Urinary bladder (tissue), 4 donors: ENCODE results near the gene AP3S1. TPM values are rescaled to one million over a fixed set of nuclear protein-coding genes. Genes with fewer than 3 reads are reported as not detected.
"Not testable (repeated sequence)": the region's sequence is repeated elsewhere in the genome, so short reads cannot be mapped to it uniquely, and the experiment has no call there.

Source experiments
- DNase-seq: peaks from one replicate; pipeline ENCODE4 v3.0.0-alpha.2; 2015; ENCODE audit errors: extremely low spot score
- H3K27ac ChIP-seq: one replicate; pipeline ENCODE4 v1.5.1; 2013; ENCODE audit warnings: low read depth, mild to moderate bottlenecking, moderate library complexity
- H3K36me3 ChIP-seq: one replicate; pipeline ENCODE4 v1.6.1; 2013; ENCODE audit warnings: mild to moderate bottlenecking, moderate library complexity; ENCODE audit not compliant: insufficient read depth
- H3K4me1 ChIP-seq: one replicate; pipeline ENCODE4 v1.6.1; 2013; ENCODE audit warnings: mild to moderate bottlenecking, moderate library complexity; ENCODE audit not compliant: insufficient read depth
- H3K4me3 ChIP-seq: one replicate; pipeline ENCODE4 v1.5.1; 2013; ENCODE audit warnings: low read depth, low read length
- WGBS: extraction: QIAGEN DNeasy Blood & Tissue Kit; methylation state at CpG from one replicate; pipeline ENCODE4 v1.1.7; 2013; 5-methylcytosine and 5-hydroxymethylcytosine counted together
- polyA plus RNA-seq: library from polyadenylated mRNA; stranded (reverse); fragments of 200-250 nt; gene quantifications from one replicate; pipeline ENCODE4 v1.2.3, GENCODE V29; 2013
- total RNA-seq: library from RNA; depleted of rRNA; stranded (reverse); fragments of >200 nt; gene quantifications from one replicate; pipeline ENCODE4 v1.2.3, GENCODE V29; 2014
- donor health status: healthy with polysubstance abuse.
- donor health status: healthy.

The AP3S1 gene
- total and polyA plus RNA-seq, 2 donors = 78.6 to 159 TPM

DNA sequence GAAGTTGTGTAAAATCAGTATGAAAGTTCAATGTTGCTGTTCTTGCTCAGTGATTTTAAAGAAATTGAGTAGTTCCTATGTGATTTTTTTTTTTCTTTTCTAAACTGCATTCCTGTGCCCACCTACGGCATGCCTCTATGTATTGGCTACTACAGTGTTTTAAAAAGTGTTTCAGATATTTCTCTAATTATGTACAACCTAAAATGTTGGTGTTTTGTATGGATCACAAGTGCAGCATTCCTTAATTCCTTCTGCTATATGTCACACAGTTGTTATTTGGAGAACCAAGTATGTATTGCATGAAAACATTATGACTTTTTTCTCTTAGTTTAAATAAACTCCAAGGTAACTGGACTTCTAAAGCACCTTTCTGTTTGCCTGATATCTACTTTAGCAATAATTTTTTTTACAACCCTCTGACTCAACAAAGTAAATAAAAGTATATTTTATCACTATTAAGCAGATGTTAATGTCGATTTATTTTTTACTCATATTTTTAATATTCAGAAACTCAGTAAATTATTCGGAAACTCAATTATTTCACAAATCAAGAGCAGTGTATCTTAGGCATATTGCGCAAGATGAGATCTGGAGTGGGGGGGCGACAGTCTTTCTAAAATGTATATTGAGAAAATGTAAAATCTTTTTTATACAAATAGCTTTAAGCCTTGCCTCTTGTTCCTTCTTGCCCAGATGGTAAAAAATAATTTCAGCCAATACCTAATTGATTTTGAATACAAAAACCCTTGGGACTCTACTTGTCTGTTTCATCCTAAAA, 72.1 kb downstream of the AP3S1 start:
- DNase-seq, H3K27ac ChIP-seq, H3K36me3 ChIP-seq, H3K4me1 ChIP-seq, H3K4me3 ChIP-seq: not testable (repeated sequence)
- WGBS = 90% methylated on average over 5 of the region's 5 CpGs

DNA sequence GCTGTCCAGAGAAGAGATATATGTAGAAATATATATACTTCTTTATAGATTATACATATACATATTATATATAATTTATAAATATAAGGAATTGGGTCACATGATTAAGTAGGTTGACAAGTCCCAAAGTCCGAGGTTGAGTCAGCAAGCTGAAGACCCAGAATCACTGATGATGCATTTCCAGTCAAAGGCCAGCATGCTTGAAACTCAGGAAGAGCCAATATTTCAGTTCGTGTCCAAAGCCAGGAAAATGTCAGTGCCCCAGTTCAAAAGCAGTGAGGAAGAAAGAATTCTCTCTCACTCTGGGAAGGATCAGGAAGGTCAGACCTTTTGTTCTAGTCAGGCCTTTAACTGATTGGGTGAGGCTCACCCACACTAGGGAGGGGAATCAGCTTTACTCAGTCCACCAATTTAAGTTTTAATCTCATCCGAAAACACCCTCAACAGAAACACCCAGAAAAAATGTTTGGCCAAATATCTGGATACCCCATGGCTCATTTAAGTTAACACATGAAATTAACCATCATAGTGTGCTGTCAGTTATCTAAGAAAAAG, 78.5 kb downstream of the AP3S1 start:
- WGBS = 75% methylated on average over 3 of the region's 3 CpGs
- no peak overlapping the region for H3K4me3 ChIP-seq
- H3K4me1 ChIP-seq = no peaks in the 10 kb centered on the region
- H3K27ac ChIP-seq = no peak overlapping the region
- DNase-seq = no peak
- no peaks in the 10 kb centered on the region for H3K36me3 ChIP-seq

DNA sequence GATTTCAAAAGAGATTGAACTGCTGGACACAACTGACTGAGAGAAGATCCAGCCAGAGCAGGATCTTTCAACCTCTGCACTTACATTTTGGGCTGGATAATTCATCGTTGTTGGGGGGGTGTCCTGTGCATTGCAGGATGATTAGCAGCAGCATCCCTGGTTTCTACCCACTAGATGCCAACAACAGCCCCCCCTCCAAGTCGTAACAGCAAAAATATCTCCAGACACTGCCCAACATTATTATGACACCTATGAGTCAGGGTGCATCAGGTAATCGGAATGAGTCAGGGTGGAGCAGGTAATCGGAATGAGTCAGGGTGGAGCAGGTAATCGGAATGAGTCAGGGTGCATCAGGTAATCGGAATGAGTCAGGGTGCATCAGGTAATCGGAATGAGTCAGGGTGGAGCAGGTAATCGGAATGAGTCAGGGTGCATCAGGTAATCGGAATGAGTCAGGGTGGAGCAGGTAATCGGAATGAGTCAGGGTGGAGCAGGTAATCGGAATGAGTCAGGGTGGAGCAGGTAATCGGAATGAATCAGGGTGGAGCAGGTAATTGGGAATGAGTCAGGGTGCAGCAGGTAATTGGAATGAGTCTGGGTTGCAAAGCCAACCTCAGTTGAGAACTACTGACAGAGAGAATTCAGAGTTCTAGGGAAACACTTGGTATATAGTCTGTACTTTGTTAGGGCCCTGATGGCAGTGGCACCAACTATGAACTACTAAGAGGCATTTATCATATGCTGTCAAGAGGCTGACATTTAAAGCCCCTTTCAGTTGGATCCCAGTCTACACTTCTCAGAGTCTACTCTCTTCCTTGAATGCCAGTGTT, 87.1 kb downstream of the AP3S1 start:
- 96% methylated on average over 12 of the region's 12 CpGs for WGBS
- not testable (repeated sequence) for H3K36me3 ChIP-seq, H3K4me1 ChIP-seq, DNase-seq, H3K27ac ChIP-seq, H3K4me3 ChIP-seq

DNA sequence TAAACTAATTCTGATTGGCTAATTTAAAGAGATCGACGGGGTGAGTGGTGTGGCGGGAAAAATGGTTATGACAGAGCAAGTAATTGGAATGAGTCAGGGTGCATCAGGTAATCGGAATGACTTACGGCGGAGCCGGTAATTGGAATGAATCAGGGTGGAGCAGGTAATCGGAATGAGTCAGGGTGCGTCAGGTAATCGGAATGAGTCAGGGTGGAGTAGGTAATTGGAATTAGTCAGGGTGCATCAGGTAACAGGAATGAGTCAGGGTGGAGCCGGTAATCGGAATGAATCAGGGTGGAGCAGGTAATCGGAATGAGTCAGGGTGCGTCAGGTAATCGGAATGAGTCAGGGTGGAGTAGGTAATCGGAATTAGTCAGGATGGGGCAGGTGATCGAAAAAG, 88.4 kb downstream of the AP3S1 start:
- 91% methylated on average over 17 of the region's 17 CpGs for WGBS
- not testable (repeated sequence) for DNase-seq, H3K4me1 ChIP-seq, H3K4me3 ChIP-seq, H3K27ac ChIP-seq, H3K36me3 ChIP-seq

DNA sequence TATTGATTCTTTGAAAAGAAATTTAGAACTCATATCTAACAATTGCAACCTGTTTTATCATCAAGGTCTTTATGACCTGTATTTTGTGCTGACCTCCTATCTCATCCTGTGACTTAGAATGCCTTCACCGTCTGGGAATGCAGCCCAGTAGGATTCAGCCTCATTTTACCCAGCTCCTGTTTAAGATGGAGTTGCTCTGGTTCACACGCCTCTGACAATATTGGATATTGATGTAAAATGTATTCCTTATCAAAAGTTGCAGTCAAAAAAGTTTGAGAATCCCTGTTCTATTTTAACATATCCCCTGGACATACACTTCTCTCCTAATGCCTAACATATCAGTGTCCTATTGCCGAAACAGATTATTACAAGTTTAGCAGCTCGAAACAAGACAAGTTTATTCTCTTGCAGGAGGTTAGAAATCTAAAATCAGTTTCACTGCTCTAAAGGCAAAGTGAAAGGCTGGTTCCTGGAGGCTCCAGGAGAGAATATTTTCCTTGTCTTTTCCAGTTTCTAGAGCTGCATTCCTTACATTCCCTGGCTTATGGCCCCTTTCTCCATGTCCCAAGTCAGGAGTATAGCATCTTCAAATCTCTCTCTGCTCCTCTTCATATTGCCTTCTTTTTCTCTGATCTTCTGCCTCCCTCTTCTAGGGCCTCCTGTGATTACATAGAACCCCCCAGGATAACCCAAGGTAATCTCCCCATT, 89.0 kb downstream of the AP3S1 start:
- DNase-seq = no peak
- 96% methylated on average over 4 of the region's 4 CpGs for WGBS
- Histone ChIP-seq H3K4me1 (no peaks in the 10 kb centered on the region), H3K36me3 (no peaks in the 10 kb centered on the region), H3K27ac (no peak overlapping the region), H3K4me3 (no peak overlapping the region)

DNA sequence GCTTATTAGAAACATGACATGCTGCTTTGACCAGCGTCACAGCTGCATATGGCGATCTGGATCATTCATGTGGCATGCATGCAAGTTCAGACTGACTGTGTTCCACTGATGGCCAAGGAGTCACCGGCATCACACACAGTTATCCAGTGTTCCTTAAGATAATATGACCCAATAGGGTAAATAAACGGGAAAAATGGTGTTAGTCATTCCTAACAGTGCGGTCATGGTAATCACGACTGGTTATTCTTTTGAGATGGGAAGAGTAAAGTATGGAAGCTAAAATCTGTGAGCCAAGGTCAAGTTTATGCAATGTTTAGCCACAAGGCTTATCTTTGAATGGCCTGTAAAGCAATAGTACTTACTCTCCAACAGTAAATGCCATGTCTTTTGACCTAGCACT, 91.3 kb downstream of the AP3S1 start:
- Histone ChIP-seq H3K27ac (no peak overlapping the region), H3K4me1 (no peaks in the 10 kb centered on the region)
- 68% methylated on average over 6 of the region's 6 CpGs for WGBS

DNA sequence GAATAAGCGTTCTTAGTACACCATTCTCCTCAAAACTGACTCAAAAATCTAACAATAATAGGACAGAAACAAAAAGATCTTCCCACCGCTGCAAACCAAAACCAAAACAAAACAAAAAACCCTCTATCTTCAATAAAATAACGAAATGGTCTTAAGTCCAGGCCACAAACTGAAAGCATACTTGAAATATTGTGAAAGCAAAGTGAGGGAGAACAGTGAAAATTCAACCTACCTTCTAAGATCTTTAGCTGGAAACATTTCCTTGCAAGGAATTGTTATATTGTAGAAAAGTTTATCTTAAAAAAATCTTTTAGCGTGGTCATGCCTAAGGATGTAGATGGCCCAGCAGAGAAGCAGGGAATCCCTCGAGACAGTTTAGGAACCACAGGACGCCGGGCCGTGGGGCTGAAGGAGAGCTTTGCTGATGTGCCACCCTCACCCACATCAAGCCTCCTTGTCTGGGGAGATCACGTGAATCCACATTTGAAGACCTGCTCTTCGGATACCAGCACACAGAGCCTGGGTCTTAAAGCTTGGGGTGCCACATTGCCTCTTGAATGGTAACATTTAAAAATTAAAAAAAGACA, 92.7 kb downstream of the AP3S1 start:
- H3K27ac ChIP-seq = no peak overlapping the region
- H3K4me3 ChIP-seq = no peak overlapping the region
- no peak for DNase-seq
- H3K36me3 ChIP-seq = no peaks in the 10 kb centered on the region
- no peaks in the 10 kb centered on the region for H3K4me1 ChIP-seq
- WGBS = 92% methylated on average over 10 of the region's 10 CpGs

More for the DNA sequence above, 91.3 kb downstream of the AP3S1 start:
- Histone ChIP-seq H3K4me3 (no peak overlapping the region), H3K36me3 (no peaks in the 10 kb centered on the region)
- no peak for DNase-seq

DNA sequence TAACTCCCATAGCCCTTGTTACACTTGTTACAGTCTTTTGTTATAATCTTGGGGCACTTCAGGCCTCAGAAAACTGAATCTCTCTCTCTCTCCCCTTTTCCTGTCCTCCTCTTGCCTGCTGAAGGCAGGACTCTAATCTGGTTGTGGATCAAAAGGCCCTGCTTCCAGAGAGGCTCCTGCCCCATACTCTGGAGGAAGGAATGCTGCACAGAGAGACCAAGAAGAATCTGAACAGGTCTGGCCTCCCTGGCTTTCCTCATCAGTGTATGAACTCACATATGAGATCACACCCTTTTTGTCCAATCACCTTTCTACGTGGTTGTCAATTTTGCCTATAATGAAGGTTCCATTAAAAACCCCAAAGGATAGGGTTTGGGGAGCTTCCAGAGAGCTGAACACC, 94.3 kb downstream of the AP3S1 start:
- Histone ChIP-seq H3K4me1 (no peaks in the 10 kb centered on the region), H3K4me3 (no peak overlapping the region), H3K27ac (no peak overlapping the region), H3K36me3 (no peaks in the 10 kb centered on the region)
- no peak for DNase-seq
- WGBS = 91% methylated on average over 1 of the region's 1 CpG

DNA sequence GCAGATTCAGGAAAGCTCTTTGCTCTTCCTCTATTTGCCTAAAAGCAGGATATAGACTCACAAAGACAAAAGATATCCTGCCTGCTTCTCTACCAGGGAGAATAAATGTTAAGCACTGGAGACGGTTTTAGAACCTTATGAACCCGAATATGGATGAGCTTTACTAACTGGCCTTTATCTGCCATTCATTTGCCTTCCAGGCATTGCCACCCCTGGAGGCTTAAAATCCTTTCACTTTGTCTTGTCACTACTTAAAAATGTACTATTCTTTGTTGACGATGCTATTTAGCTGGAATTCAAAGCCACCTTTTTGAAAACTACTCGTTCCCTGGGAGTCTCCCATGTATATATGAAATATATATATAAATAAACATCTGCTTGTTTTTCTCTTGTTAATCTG, 97.3 kb downstream of the AP3S1 start:
- Histone ChIP-seq H3K36me3 (no peaks in the 10 kb centered on the region), H3K27ac (no peak overlapping the region), H3K4me1 (no peaks in the 10 kb centered on the region), H3K4me3 (no peak overlapping the region)
- DNase-seq = no peak
- 60% methylated on average over 4 of the region's 4 CpGs for WGBS

DNA sequence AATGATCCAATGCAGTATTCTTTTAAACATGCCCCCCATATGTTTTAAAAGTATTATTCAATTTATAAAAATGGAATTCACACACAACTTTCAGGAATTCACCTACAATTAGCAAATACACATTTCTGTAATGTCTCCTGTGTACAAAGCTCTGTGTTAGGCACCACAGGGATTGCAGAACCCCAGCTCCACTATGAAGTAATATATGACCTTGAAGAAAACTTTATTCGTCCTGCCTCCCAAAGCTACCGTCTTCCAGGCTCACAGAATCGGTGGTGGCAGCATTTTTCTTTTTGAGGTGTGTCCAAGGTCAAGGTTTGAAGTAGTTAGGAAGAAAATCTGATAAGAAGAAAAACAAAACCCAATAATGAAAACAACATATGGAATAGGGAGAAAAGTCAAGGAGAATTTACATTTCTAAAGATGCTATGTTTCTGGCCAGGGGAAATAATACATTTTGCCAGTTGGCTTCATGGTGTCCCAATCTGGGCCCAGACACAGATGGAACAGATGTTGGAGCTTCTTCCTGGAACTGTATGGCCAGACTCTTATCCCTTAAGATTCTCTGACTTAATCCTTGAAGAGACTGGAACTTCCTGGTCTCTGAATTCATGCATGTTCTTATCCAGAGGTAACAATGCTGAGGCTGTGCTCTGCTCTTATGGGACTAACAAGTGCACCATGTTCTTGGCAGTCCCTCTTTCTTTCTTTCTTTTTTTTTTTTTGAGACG, 98.5 kb downstream of the AP3S1 start:
- H3K4me1 ChIP-seq = no peaks in the 10 kb centered on the region
- H3K36me3 ChIP-seq = no peaks in the 10 kb centered on the region
- 63% methylated on average over 3 of the region's 4 CpGs for WGBS
- no peak for DNase-seq
- no peak overlapping the region for H3K27ac ChIP-seq
- H3K4me3 ChIP-seq = no peak overlapping the region

DNA sequence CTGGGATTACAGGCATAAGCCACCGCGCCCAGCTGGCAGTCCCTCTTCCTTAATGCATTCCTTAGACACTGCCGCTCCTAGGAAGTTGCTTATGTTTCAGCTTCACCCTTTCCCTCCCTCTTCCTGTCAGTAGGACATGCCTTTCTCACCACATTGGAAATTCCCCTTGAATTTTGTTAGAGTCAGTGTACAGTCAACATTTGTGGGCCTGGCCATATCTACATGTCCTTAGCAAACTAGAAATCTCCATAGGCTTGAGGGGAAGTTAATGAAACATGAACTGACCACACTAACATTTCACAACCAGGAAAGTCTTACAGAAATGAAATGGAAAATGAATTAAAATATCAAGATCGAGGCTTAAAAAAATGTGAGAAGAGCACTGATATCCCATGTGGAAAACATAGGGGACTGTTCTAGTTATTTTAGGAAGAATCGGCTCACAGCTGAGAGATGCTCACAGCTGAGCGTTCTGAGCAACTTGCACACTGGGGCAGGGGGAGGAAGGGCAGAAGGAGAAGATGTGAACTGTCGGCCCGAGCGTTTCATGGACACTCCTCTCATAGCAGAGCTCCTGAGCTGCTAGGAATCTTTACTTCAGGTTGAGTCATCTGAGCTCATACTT, 99.4 kb downstream of the AP3S1 start:
- Histone ChIP-seq H3K4me3 (no peak overlapping the region), H3K36me3 (no peaks in the 10 kb centered on the region), H3K27ac (no peak overlapping the region), H3K4me1 (no peaks in the 10 kb centered on the region)
- DNase-seq = no peak
- WGBS = 82% methylated on average over 9 of the region's 9 CpGs

DNA sequence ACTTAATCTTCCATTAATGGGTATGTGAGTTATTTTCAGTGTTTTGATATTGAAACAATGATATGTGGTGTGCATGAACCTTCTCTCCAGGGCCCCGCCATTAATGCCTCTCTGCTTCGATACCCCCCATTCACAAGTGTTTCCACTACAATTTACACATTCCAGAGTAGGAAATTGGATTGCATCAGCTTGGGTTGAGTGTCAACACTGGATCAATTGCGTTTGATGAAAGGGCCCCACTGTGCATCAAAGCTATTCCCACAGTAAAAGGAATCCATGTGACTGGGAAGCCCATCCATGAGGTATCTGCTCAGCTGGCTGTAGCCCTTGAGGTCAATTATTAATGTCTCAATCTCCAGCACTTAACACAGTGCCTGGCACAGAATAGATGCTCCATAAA, 102.8 kb downstream of the AP3S1 start:
- DNase-seq = no peak
- H3K36me3 ChIP-seq = no peaks in the 10 kb centered on the region
- no peak overlapping the region for H3K27ac ChIP-seq
- no peaks in the 10 kb centered on the region for H3K4me1 ChIP-seq
- no peak overlapping the region for H3K4me3 ChIP-seq
- WGBS = 87% methylated on average over 3 of the region's 3 CpGs
